Tongue (tissue), 2 donors: ENCODE data around the gene TMEM198. TPM values are rescaled to one million over a fixed set of nuclear protein-coding genes. Genes with fewer than 3 reads are reported as not detected.

Experiments used
- DNase-seq: peaks from one replicate; pipeline ENCODE4 v3.0.0-alpha.2; 2015
- total RNA-seq: library from RNA; depleted of rRNA; stranded (reverse); fragments of >200 nt; gene quantifications from one replicate; pipeline ENCODE4 v1.2.3, GENCODE V29; 2014

Gene TMEM198, protein sequence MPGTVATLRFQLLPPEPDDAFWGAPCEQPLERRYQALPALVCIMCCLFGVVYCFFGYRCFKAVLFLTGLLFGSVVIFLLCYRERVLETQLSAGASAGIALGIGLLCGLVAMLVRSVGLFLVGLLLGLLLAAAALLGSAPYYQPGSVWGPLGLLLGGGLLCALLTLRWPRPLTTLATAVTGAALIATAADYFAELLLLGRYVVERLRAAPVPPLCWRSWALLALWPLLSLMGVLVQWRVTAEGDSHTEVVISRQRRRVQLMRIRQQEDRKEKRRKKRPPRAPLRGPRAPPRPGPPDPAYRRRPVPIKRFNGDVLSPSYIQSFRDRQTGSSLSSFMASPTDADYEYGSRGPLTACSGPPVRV
- total RNA-seq, result 2.9 TPM

DNA sequence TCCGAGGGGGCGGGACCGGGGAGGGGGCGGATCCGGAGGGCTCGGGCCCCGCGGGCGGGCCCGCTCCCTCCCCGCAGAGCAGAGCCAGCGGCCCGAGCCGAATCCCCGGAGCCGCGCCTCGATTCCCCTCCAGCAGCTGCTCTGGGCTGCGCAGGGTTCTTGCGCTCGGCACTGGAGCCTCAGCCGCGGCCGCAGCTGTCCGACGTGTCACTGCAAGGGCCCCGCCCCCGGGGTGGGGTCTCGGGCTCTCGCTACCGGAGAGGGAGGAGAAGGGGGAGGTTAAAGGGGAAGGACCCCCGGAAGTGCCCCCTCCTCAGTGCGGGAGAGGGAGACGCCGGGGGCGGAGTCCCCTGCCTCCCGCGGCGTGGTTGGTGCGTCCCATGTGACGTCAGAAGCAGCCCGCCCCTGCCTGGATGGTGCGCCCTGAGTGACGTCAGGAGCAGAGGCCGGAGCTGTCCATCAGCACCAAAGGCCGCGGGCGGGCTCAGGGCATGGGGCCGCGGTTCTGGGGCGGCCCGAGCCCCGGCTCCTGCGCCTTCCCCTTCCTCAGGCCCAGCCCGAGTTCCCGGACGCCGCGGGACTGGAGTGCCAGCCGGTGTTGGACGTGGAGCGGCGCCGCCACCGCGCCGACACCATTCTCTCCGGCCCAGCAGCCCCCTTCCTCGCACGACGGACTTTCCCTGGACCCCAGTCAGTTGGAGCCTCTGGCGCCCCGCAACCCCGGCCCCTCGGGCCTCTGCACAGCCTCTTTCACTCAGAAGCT, at the start of gene TMEM198, which contains the start of gene CHPF:
Gene TMEM198, plus strand, starts transcription at position 433 of the 763 bp plus-strand sequence. CDS start 700 bp downstream, outside the sequence.
Gene CHPF, minus strand, starts transcription at position 214 of the 763 bp plus-strand sequence. CDS start 271 bp downstream, outside the sequence.
- peak; percentile 99 for DNase-seq

DNA sequence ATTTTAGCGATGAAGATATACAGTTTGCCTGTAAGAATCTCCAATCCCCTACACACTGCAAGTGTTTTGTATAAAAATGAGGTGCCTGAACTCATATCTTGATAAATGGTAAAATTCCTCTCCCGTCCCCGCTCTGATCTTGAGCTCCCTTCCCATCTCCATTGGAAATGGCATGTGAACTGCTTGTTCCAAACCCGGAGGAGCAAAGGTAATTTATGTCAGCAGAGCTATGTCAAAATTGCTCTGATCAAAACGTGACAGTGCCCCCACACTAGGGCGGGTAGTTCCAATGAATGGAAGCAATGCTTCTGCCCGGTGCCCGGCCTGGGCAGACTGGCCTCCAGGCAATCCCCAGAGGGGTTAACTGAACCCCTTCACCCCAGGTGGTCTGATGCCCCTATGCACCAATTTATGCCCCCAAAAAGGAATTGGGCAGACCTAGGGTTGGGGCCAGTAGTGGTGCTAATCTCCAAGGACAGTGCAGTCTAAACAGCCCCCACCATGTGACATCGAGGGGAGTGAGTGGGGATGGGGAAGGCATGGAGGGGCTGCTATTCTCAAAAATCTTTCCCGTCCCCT, 48.8 kb upstream of the TMEM198 start:
- no peak for DNase-seq

DNA sequence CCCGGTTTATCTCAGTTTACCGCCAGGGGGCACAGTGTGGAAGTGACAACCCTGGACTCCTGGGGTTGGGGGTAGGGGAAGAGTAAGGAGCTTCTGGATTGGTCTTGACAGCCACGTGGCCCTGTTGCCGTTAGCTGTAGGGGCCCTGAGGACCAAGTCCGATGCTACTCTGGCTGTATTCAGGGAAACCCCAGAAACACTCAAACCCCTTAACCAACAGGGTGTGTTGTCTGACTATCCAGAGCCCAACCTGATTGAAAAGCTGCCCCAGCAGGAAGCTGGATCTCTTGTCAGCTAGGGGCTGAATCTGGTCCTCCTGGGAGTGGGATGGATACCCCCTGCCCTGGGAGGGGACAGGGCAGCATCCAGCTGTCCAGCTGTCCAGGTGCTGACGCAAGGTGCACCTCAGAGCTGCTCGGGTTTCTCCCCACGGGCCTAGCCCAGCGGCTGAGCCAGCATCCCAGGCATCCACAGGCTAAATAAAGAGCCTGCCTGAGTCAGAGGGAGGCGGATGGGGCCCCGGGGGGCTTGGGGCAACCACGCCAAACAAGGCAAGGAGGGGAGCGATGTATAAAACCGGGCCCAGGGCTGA, 48.2 kb upstream of the TMEM198 start:
- DNase-seq, result peak; percentile 84

DNA sequence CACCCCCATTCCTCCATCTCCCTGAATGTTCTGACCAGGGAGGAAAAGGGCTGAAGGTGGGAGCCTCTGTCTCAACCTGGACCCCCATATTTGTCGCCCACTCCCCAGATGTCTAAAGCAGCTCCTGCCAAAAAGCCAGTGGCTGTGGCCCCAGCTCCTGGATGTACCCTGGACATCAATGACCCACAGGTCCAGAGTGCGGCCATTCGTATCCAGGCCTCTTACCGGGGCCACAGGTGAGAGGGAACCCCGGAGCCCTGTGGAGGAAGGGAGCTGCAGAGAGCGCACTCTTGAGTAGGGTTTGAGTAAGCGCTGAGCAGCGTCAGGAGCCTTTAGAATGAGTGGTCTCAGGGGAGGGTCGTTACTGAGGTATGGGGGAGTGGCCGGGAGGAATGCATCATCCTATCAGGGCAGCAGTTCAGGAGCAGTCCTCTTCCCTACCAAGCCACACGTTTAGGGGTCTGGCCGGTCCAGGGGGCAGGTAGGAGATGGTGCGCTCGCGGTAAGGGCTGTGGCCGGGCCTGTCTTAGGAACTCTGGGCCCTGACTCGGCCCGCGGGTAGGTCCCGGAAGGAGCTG, 47.5 kb upstream of the TMEM198 start:
- no peak for DNase-seq

DNA sequence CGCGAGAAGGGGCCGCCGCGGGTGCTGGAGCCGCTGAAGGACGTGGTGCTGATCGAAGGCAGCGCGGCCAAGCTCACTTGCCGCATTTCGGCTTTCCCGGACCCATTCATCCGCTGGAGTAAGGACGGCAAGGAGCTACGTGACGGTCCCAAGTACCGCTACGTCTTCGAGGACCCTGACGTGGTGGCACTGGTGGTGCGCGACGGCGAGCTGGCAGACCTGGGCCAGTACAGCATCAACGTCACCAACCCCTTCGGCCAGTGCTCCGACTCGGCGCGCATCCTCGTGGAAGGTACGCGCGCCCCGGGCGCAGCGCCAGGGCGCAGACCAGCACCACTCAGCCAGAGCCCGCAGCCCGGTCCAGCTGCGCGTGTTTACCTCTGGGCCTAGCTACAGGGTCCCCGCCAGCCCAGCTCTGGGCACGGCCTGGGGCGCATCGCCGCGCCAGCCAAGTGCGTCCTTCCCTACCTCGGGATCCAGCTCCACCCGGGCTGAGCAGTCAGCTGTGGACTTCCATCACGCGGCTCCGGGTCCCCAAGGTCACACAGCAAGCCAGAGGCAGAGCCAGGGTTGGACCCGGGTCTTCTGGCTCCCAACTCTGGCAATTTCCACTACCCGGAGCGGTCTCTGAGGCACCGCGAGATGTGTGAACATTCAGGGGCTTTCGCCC, 46.9 kb upstream of the TMEM198 start:
- DNase-seq, result peak; percentile 56

DNA sequence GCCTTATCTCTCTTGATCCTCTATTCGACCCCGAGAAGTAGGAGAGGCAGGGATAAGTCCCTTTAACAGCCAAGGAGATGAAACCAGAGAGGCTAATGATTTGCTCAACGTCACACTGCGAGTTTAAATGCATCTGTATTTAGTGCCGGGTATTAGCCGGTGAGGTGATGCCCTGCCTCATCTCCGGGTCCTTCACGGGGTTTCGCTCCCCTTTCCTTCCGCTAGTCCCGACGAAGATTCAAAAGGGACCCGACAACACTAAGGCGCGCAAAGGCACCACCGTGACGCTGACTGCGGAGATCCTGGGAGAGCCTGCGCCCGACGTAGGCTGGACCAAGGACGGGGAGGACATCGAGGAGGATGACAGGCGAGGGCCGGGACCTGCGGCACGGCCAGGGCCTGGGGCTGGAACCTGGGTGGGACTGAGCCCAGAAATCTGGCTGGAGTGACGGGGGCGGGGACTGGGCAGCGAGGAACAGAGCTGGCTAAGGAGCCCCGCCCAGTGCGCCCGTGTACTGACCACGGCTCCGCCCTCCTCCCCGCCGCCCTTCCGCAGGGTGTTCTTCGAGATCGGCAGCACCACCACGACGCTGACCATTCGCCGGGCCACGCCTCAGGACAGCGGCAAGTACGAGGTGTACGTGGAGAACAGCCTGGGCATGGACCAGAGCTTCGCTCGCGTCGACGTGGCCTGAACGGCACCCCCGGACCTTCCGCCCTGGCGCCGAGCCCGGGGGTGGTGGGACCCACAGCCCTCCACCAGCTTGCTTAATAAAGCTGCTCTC, 46.1 kb upstream of the TMEM198 start:
- peak; percentile 82 for DNase-seq

DNA sequence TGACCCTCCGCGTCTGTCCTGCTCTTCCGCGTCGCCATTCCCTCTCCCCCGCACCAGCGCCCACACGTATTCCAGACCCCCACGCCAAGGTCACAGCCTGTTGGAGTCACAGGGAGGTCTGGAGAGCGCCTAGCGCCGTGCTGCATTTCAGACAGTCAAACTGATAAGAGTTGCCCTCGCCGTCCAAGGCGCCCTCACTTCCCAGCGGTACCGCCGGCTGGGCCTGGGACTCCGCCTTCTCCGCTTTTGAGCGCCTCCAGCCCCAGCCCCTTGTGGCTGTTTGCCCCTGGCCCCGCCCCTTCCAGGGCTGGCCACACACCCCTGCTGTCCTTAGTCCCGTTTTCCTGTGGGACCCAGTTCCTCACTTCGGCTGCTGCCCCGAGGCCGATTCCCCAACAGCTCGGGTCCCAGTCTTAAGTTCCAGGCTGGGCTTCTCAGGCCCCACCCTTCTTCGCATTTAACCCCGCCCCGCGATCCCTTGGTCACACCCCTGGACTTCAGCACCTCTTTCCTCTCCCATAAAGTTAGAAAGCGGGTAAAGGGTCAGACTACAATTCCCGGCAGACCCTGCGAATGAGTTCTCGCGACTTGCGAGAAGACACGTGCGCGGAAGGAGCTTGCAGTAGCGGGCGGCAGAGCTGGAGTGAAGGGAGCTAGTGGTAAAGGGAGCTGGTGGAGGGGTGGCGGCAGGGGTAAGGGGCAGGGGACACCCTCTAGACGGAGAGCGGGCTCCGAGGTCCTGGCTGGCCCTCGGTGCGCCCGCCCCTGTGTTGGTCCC, 45.4 kb upstream of the TMEM198 start, which contains the start of gene GMPPA:
Gene GMPPA, plus strand, starts transcription at position 612 of the 778 bp plus-strand sequence. CDS start 1,085 bp downstream, outside the sequence.
- peak; percentile 99 for DNase-seq

DNA sequence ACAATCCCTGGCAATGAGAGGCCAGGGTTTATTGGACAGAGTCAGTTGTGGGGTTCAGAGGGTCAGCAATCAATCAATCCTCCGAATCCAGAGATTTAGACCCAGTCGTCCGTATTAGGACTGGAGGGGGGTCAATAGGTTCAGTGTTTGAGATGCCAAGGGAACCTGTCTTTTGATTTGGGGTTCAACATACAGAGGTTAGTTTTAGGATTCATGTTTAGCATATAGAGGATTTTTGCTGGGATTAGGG, 44.8 kb upstream of the TMEM198 start:
- no peak for DNase-seq

DNA sequence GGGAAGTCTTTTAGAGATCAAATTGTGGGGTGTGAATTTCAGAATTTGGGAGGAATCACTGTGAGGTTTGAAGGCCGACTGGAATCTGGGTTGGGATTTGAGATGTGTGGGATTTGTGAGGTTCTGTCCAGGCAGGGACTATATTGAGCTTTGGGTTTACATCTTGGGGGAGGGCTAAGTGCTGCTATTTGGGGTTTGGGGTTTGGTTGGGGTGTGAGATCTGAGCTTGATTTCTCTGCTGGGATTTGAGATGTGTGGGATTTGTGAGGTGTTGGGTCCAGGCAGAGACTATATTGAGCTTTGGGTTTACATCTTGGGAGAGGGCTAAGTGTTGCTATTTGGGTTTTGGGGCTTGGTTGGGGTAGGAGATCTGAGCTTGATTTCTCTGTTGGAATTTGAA, 44.3 kb upstream of the TMEM198 start:
- DNase-seq, result no peak

DNA sequence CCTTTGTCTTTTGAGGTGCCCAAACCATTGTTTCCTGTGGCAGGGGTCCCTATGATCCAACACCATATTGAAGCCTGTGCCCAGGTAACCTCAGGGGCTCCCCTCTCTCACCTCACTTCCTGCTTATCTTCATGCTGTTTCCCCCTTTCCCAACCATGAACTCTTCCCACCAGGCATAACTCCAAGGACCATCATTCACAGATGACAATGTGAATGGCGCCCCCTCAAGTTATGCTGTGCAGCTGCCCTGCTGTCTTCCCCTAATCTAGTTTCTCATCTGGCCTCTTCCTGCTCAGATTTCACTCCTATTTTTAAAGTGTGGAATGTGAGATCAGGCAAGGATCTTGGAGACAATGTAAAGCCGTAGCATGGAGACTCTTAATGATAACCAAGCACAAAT, 43.7 kb upstream of the TMEM198 start:
- peak; percentile 48 for DNase-seq

DNA sequence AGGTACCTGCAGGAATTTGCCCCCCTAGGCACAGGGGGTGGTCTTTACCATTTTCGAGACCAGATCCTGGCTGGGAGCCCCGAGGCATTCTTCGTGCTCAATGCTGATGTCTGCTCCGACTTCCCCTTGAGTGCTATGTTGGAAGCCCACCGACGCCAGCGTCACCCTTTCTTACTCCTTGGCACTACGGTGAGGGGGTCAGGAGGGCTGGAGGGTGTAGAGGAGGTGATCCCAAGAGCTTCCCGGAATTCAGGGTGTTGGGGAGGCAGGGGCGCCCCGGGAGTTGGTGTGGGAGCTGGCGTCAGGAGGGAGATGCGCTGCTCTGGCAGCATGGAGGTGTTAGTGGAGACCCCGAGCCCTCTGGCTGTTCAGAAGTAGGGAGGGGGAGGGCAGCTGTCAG, 42.0 kb upstream of the TMEM198 start:
- no peak for DNase-seq

DNA sequence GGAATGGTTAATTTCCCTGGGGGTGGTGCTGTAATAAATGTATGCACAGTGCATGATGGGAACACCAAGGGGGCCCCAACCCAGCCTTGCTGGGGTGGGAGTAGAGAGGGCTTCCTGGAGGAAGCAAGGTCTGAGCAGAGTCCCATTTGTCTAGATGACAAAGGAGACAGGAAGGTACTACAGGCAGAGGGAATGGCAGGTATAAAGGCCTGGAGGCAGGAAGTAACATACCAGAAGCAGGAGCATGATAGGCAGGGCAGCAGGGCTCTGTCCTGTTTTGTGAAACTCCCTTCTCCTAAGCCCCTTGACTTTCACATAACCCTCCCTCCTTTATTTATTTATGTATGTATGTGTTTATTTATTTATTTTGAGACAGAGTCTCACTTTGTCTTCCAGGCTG, 41.2 kb upstream of the TMEM198 start:
- no peak for DNase-seq

DNA sequence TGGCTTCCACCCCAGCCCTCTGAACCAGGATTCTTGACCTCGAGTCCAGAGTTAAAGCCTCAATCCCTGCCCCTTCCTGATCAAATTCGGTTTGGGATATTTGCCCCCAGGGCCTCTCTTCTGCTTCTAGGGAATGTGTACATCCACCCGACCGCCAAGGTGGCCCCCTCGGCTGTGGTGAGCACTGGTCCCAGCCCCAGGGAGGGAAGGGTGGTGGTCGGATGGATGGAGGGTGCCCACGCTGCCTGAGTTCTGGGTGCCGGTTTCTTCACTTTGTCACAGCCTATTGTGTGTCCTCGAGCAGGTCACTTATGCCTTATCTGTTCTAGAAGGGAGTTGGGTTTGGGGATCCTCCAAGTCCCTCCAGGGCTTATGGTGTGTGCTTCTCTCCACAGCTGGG, 38.2 kb upstream of the TMEM198 start:
- DNase-seq, result no peak

DNA sequence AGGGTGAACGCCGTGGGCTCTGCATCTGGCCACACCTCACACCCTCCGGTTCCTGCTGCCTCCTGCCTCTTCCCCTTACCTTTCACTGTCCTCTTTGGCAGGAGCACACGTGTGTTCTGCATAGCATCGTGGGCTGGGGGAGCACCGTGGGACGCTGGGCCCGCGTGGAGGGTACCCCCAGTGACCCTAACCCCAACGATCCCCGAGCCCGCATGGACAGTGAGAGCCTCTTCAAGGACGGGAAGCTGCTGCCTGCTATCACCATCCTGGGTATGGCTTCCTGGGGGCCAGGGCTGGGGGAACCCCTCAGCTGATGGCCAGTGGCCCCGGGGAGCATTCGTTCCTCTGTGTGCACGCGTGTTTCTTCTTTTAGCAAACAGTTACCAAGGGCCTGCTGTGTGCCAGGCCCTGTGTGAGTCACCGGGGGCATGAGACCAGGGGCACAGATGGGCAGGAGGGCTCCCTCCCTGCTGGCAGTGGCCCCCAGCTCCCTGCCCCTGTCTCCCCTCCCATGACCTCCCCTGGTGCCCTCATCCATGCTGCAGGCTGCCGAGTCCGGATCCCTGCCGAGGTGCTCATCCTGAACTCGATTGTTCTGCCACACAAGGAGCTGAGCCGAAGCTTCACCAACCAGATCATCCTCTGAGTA, 37.6 kb upstream of the TMEM198 start:
- no peak for DNase-seq

DNA sequence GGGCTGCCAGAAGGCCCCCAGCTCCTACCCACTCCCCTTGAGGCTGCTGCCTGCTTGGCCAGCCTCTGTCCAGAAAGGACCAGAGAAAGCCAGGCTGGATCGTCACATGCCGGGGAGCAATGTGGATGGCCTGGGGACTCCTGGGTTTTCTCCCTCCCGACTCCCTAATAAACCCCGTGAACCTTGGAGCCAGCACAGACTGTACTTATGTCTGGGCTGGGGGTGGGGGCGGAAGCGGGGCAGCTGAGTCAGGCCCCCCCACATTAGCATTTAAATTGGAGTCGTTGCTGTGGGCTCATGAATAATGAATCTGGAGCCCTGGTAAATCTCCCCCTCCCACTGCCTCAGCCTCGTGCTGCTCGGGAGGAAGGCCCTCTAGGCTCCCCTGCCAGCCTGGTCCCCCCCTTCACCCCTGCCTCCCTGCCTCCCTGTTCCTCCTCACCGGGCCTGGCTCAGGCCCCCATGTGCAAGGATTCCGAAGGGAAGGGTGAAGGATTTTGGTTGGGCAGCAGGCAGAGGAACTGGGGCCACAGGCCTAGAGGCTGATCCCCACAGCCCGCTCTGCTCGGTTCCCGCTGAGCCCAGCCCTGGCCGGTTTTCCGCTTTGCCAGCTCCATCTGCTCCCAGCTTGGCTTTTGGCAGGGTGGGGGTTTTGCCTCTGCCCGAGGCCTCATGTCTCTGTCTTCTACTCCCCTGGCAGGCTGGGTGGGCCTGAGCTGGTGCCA, 36.9 kb upstream of the TMEM198 start:
- peak; percentile 83 for DNase-seq

DNA sequence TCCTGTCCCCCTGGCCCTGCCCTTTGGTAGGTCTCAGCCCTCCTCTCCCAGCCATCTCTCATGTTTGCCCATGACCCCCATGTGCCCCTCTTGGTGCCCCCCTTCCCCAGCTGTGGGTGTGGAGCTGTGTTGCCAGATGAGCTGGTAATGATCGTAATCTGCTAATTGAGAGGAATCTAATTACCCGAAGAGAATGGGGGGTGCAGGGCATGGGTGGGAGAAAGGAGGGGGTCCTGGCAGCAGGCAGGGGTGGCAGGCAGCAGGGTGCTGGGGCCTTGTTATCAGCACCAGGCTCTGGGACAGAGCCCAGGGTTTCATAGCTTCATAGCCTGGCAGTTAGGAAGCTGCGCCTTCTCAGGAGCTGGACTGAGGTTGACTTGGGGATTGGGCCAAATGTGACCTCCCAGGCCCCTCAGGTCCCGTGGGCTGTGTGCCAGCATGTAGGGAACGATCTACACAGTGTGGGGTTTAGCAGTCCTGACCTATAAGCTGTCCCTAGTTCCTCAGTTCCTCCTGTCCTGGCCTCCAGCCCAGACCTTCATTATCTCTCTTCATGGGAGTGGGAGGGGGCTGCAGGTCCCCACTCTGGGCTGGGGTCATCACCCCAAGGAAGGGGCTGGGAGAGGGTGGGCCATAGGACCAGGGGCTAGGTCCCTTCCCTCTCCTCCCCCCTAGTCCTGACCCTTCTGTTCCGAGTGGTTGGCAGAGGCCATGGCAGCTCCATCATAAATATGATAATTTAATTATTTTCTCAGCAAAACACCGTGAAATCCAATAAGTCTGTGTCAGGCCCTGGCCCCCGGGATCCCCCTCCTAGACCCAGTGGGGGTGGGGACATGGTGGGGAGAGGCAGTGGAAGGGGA, 36.0 kb upstream of the TMEM198 start:
- DNase-seq, result peak; percentile 59

DNA sequence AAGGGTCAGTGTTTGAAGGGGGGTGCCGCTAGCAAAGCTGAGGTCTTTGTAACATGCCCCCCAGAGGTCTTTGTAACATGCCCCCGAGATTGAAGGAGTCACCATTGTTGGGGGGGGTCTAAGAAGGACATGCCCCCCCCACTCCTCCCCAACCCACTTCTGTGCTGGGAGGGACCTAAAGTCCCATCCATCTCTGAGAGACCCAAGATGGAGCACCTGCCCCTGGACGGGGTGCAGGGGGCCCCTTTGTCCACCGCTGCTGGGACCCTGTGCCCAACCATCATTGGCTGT, 35.4 kb upstream of the TMEM198 start:
- no peak for DNase-seq
